ENCODE measurements around the gene PRAMEF6. TPM values are rescaled to one million over a fixed set of nuclear protein-coding genes. Genes with fewer than 3 reads are reported as not detected.
"Not testable (repeated sequence)": the region's sequence is repeated elsewhere in the genome, so short reads cannot be mapped to it uniquely, and the experiment has no call there.

PRAMEF6 gene
- not detected for total RNA-seq

GRCh38 chr1:12947480-12947879, at the start of gene PRAMEF6:
PRAMEF6 (minus strand) TSS chr1:12947580; CDS start chr1:12942518, 5,062 bp downstream.
- H3K4me1 Mint-ChIP-seq (ENCODE audit: low read depth); H3K4me3 Mint-ChIP-seq; H3K27ac Mint-ChIP-seq; ATAC-seq; POLR2A ChIA-PET; H3K9me3 Mint-ChIP-seq; CTCF ChIA-PET; DNase-seq; intact Hi-C loops (cut with micrococcal nuclease); H3K27me3 Mint-ChIP-seq; H3K36me3 Mint-ChIP-seq (ENCODE audit: low read depth): not testable (repeated sequence)

- H3K27ac Mint-ChIP-seq; ATAC-seq; H3K9me3 Mint-ChIP-seq; H3K36me3 Mint-ChIP-seq (ENCODE audit: low read depth); H3K4me1 Mint-ChIP-seq (ENCODE audit: low read depth); POLR2A ChIA-PET; CTCF ChIA-PET; H3K27me3 Mint-ChIP-seq; DNase-seq; intact Hi-C loops (cut with micrococcal nuclease); H3K4me3 Mint-ChIP-seq: not testable (repeated sequence)
Observed at GRCh38 chr1:12924368-12924767, 23.0 kb downstream of the PRAMEF6 start.

GRCh38 chr1:12921749-12922148, 25.6 kb downstream of the PRAMEF6 start:
- H3K9me3 Mint-ChIP-seq; H3K36me3 Mint-ChIP-seq (ENCODE audit: low read depth); DNase-seq; POLR2A ChIA-PET; H3K27ac Mint-ChIP-seq; CTCF ChIA-PET; H3K4me1 Mint-ChIP-seq (ENCODE audit: low read depth); intact Hi-C loops (cut with micrococcal nuclease); H3K4me3 Mint-ChIP-seq; H3K27me3 Mint-ChIP-seq; ATAC-seq: not testable (repeated sequence)

GRCh38 chr1:12916310-12916709, 31.1 kb downstream of the PRAMEF6 start, which contains the start of gene PRAMEF7:
PRAMEF7 (plus strand) TSS chr1:12916610; CDS start chr1:12917693, 1,083 bp downstream.
- ATAC-seq; intact Hi-C loops (cut with micrococcal nuclease); H3K9me3 Mint-ChIP-seq; H3K27ac Mint-ChIP-seq; POLR2A ChIA-PET; H3K4me1 Mint-ChIP-seq (ENCODE audit: low read depth); DNase-seq; H3K4me3 Mint-ChIP-seq; H3K27me3 Mint-ChIP-seq; H3K36me3 Mint-ChIP-seq (ENCODE audit: low read depth); CTCF ChIA-PET: not testable (repeated sequence)

- ATAC-seq; H3K9me3 Mint-ChIP-seq; DNase-seq; H3K4me1 Mint-ChIP-seq (ENCODE audit: low read depth); H3K4me3 Mint-ChIP-seq; H3K27ac Mint-ChIP-seq; H3K36me3 Mint-ChIP-seq (ENCODE audit: low read depth); CTCF ChIA-PET; intact Hi-C loops (cut with micrococcal nuclease); H3K27me3 Mint-ChIP-seq; POLR2A ChIA-PET: not testable (repeated sequence)
Observed at GRCh38 chr1:12903793-12904572, 43.4 kb downstream of the PRAMEF6 start.

- ATAC-seq; H3K27ac Mint-ChIP-seq; H3K36me3 Mint-ChIP-seq (ENCODE audit: low read depth); intact Hi-C loops (cut with micrococcal nuclease); DNase-seq; POLR2A ChIA-PET; CTCF ChIA-PET; H3K9me3 Mint-ChIP-seq; H3K27me3 Mint-ChIP-seq; H3K4me3 Mint-ChIP-seq; H3K4me1 Mint-ChIP-seq (ENCODE audit: low read depth): not testable (repeated sequence)
Observed at GRCh38 chr1:12899186-12899585, 48.2 kb downstream of the PRAMEF6 start.

- CTCF ChIA-PET; H3K9me3 Mint-ChIP-seq; H3K36me3 Mint-ChIP-seq (ENCODE audit: low read depth); DNase-seq; ATAC-seq; H3K4me3 Mint-ChIP-seq; POLR2A ChIA-PET; H3K27ac Mint-ChIP-seq; H3K4me1 Mint-ChIP-seq (ENCODE audit: low read depth); intact Hi-C loops (cut with micrococcal nuclease); H3K27me3 Mint-ChIP-seq: not testable (repeated sequence)
Observed at GRCh38 chr1:12898170-12898569, 49.2 kb downstream of the PRAMEF6 start, which contains the start of gene PRAMEF10. PRAMEF10 (minus strand) TSS chr1:12898270; CDS start chr1:12895847, 2,423 bp downstream.

Other genes starting within 250 kb of the PRAMEF6 start
- not detected for gene AADACL3, start 231.5 kb downstream of the PRAMEF6 start, total RNA-seq
- gene CFAP107, start 201.4 kb downstream of the PRAMEF6 start, total RNA-seq, result not detected
- gene PRAMEF12, start 173.8 kb downstream of the PRAMEF6 start, total RNA-seq, result not detected
- not detected for gene PRAMEF1, start 156.2 kb downstream of the PRAMEF6 start, total RNA-seq
- gene PRAMEF11, start 116.2 kb downstream of the PRAMEF6 start, total RNA-seq, result not detected
- gene HNRNPCL1, start 98.9 kb downstream of the PRAMEF6 start, total RNA-seq, result not detected
- gene PRAMEF2, start 90.5 kb downstream of the PRAMEF6 start, total RNA-seq, result not detected
- gene PRAMEF4, start 61.4 kb downstream of the PRAMEF6 start, total RNA-seq, result not detected
- not detected for gene PRAMEF10, start 49.3 kb downstream of the PRAMEF6 start, total RNA-seq
- not detected for gene PRAMEF7, start 31.0 kb downstream of the PRAMEF6 start, total RNA-seq
- gene PRAMEF27, start 109.0 kb upstream of the PRAMEF6 start, total RNA-seq, result not detected
- gene HNRNPCL3, start 113.2 kb upstream of the PRAMEF6 start, total RNA-seq, result not detected
- not detected for gene PRAMEF25, start 123.2 kb upstream of the PRAMEF6 start, total RNA-seq
- not detected for gene HNRNPCL2, start 169.3 kb upstream of the PRAMEF6 start, total RNA-seq
- not detected for gene PRAMEF26, start 208.4 kb upstream of the PRAMEF6 start, total RNA-seq
- gene HNRNPCL4, start 218.1 kb upstream of the PRAMEF6 start, total RNA-seq, result not detected
- gene PRAMEF9, start 224.3 kb upstream of the PRAMEF6 start, total RNA-seq, result not detected